Stimulated activated CD8-positive, alpha-beta memory T cell treated with anti-CD3 and anti-CD28 coated beads, Interleukin-7, amount 100 ng/mL, for 4 hours (primary cell): ENCODE data around the gene RBMS3.

Experiments
- DNase-seq, 2 donors: peaks; one replicate each; pipeline ENCODE4 v3.0.0-alpha.2; 2020; ENCODE audit warnings: low read depth in 2 of 2

RBMS3 gene

DNA sequence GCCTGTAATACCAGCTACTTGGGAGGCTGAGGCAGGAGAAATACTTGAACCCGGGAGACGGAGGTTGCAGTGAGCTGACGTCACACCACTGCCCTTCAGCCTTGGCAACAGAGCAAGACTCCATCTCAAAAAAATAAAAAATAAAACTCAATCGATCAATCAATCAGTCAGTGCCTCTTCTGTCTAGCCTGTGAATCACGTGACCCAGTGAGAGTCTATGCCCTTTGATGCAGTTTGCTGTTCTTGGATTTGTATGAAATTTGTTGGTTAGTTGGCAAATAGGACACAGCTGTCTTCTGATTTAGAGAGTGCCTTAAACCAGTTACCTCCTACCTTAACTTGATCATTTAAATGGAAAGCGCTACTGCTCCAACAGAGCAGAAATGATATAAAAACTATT, 3.6 kb upstream of the RBMS3 start:
- no peak for DNase-seq

DNA sequence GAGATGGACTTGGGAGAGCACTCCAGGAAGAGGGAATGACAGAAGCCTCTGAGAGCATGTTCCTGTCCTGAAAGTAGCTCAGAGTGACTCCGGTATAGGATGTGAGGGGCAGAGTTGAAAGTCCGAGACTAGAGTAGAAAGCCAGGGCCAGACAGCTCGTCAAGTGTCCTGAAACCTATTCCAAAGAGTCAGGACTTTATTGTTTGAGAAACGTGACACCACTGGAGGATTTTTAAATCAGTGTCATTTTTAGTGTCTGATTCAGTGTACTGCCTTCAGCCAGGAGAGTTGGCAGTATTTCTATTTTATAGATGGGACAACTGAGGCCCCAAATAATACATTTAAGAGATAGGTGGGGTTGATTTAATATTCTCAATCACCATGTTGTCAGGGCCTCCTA, 1.6 kb upstream of the RBMS3 start:
- no peak for DNase-seq

DNA sequence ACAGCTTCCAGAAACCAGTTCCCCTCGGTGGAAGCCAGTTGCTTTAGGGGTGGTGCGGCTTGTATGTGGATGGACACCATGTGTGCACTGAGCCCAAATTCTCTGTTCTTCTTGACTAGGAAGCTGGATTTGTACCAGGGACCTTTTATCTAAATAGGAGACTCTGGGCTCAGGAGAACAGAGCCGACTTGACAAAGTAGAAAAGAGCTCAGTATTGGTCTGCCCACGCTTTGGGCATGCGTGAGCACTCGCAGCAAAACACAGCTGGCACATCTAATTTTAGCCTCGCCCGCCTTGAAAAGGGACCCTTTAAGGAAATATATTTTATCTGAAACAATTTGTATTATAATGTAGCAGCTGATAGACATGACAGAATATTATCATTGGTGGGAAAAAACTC, 1.1 kb upstream of the RBMS3 start:
- no peak for DNase-seq

DNA sequence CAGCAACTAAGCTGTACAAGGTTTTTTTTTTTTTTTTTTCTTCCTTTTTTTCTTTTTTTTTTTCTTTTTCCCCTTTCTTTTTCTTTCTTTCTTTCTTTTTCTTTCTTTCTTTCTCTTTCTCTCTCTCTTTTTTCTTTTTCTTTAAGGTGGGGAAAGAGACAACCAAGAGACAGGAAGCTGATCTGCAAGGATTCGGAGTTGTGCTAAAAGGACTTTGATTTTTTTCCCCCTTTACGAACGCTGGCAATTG, 148 bp downstream of the RBMS3 start:
- no peak for DNase-seq

DNA sequence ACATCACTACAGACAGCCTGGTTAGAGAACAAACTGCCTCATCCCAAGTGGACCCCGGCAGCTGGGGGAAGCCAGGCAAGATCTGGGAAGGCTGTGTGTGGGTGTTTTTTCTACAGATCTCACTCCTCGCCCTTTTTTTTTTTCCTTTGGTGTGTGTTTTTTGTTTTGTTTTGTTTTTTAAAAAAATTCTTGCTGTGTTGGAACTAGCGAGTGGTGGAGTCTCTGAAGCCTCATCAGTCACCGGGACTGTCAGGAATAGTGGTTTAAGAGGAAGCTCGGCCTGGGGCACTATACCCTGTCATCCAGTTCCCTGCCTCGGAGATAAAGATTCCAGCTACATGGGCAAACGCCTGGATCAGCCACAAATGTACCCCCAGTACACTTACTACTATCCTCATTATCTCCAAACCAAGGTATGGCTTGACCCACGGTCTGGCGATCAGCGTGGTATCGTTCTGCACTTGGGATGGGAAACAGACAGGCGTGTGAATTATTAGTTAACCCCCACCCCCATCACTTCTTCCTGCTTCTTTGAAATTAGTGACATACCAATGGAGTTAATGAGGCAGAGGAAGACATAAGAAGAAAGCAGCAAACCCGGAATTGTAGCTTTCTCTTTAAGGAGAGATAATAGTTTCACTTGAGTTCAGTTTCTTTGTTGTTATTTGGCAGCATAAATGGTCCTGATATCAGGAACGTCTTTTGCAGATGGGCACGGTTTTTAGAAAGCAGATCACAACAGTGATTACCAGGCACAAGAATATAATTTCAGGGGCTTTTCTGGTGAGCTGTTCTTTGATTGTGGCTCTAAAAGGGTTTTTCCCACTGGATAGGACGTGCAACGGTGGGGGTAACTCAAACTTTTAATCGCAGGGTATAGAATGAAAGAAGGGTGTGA, 722 bp downstream of the RBMS3 start:
- no peak for DNase-seq

DNA sequence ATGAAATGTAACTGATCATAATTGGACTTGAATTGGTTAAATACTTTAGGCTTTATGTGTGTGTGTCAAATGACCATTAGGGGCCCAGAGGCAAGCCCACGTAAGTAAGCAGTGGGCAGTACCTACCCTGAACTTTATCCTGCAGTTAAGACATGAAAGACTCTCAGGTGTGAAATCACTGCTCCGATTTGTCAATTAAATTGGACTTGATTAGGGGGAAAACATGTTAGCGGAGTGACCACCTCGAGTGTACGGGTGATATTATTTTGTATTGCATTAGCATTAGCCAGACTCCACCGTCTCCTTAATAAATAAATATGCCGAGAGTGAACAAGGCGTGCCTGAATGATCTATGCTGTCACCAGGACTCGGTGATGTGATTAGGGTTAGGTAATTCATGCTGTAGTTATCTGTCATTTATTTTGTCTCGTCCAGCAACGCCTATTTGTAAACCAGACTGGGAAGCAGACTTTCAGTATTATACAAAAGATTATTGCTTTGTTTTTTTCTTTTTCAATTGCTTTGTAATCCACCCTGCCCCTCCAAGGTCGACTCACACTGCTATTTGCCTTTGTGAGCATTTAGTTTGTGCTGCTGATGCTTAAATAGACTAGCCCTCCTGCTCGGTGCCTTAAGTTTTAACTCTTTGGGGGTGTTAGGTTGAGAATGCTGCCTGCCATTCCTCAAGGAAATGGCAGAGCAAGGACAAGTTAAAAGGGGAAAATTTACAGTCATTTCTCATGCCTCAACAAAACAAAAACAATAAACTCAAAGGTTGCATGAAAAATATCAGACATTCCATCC, 1.8 kb downstream of the RBMS3 start:
- no peak for DNase-seq

DNA sequence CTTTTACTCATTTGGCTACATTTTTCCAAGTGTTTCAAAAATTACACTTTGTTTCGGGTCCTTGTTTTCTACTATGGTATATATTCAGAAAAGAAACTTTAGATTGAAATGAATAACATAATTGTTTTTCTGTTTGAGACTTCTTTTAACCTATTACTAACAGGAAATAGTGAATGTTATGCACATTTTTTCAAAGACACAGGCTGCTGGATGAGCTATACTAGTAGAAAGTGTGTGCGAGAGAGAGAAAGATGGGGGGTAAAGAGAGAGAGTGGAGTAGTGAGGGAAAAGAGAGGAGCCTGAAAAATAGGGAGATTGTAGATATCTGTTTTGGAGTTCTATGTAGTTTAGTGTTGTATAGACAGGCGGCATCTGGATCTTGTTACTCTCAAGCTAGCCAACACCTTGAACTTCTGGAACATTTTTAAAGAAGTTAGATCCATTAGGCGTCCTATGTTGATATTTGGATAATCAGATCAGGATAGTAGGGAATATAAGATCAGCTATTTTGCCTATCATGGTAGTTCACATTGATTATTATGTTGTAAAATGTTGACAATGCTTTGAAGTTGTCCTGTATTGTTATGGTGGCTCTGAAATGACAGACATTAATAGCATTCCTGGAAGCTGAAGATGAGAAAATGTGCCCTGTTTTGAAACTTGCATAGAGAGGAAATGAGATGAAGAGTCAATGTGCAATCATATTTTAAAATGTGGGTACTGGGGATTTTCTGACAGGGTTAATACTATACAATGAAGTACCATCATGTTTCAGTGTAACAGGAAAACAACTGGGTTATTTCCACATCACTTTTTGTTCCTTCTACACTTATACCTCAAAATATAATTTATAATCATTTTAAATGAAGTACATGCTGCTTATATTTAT, 2.6 kb downstream of the RBMS3 start:
- no peak for DNase-seq

DNA sequence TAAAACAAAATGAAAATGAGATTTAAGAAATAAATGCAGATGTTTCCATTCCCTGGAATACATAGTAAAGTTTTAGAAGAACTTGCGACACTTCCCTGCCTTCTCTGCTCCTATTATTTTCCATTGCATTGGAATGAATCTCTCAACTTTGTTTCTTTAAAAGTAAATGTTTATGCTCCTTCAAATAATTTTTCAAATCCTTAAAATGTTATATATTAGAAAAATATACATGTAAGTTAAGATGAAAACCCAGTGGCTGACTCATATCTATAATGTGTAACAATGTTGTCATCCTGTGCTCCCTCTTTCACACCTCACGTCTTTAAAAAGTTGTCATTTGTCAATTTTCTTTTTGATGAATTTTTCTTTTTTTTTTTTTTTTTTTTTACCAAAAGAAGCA, 3.6 kb downstream of the RBMS3 start:
- DNase-seq = no peak

DNA sequence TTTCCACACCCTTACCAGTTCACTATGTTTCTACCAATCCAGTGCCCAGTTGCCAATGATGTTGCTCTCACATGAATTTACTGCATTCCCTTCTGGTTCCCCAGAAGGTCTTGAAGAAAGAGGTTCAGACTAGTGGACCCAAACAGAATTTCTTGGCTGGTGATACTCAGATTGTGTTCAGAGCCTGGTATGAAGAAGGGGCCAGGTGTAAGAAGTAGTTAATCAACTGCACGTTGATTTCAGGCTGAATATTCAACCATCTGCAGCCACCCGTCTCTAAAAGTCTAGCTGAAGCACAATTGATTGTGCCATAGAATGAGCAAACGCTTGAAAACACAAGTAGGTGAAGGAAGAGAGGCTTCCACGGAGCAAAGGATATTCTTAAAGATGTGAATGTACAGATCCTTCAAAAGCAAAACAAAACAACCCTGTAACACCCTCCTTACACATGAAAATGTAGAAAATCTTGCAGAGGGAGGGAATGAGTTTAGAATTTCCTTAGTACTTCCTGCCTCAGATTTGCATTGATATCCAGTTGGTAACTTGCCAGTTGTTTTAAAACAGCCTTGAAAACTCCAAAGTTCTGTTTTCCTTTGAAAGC, 4.7 kb downstream of the RBMS3 start:
- no peak for DNase-seq

DNA sequence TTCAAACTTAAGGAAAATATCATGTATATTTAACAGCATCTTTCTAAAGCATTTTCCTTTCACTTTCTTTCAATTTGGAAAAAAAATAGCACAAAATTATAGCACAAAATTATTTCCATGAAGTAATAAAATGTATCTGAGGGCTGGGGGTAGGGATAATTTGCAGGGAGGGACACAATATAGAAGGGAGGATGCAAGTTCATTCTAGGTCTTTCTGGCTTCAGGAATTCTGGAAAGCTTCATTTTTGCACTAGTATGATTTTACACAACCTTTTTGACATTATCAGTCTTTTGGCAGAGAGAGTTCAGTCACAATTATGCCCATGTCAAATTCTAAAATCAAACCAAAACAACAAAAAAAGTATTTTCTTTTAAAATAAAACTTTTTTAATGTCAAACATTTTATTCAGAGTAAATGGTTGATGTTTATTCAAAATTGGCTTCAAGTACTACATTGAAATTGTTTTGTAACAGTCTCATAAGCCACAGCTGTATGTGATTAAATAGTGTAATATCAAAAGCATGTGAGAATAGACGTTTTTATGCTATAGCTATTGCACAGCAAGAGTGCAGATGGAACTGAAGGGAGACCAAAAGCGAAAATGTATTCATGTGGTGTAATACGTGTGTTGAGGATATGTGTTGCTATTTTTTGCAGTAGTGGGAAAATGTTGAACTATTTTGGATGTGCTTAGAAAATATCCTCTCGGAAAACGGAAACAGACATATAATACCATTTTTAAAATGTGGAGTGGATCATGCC, 5.8 kb downstream of the RBMS3 start:
- no peak for DNase-seq

DNA sequence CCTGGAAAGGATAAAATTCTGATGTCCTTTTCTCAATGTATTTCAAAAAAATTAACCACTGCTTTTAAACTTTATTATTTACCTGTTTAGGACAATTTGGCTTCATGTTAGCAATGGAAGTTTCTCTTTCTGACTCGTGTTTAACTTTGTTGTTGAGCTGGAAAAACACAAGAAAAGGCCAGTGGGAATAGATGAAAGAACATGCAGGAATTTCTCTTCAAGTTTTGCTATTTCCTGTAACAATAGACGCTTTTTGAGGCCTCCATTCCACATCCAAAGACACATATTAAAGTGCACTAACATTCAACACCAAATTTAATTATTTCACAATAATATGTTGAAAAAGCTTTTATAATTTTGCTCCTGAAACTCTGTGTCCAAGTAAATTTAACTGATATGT, 9.7 kb downstream of the RBMS3 start:
- no peak for DNase-seq

DNA sequence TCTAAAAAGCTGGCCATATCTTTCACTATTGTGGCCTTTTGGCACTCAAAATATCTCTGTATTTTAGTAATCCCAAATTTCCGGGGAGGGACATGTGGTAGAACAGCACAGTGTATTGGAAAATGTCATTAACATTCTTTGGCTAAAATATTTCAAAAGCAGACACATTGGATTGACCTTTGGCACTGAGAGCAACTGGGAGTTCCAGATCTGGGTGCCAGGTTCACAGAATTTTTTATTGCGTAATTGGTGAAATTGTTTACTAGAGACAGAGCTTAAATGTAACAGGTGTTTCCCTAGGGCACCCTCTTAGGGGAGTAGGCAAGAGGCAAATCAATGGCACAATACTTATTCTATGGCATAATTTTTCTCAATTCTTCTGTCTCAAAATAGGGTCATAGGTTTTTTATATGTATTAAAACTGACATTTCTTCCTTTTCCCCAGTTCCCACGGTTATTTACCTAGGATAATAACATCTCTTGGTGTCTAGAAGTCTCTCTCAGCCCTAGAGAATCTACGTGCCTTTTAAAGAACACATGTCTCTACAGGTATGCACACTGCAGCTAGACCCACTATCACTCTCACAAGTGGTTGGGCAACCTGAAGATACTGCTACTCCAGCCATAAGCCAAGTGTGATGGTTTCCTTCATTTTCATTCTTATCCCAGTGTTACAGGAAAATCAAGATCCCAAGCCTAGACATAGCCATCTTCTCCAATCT, 10.6 kb downstream of the RBMS3 start:
- no peak for DNase-seq

DNA sequence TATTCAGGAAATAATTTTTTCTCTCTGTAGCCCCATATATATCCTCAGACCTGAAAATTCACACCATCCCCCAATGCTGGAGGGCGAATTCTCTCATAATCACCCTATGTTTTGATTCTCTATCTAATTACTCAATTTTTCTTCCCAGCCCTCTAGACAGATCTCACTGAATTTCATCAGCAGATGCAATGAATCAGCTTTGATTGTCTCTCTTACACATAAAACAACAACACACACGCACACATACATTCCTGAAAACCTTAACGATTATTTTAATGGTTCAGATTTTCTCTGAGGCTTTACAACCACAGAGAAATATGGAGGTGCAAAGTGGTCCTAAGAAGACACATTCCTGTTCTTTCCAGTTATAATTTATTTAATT, 11.1 kb downstream of the RBMS3 start:
- DNase-seq = no peak

DNA sequence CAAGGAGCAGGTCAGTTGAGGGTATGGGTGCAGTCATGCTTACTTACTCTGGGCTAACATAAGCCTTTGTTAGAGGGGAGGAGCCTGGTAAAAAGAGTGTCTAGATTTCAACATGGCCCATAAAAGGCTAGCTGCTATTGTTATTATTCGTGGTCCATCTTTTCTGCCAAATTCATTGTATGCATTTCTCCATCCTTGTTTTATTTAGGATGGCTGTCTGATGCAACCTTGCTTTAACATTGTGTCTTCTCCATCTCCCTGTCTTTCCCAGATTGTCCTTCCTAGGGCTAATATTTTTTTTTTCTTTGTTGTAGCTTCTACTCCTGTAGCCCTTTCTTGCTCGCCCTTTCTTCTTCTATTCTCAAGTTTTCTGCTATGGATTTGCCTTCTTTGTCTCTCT, 12.6 kb downstream of the RBMS3 start:
- DNase-seq = no peak

DNA sequence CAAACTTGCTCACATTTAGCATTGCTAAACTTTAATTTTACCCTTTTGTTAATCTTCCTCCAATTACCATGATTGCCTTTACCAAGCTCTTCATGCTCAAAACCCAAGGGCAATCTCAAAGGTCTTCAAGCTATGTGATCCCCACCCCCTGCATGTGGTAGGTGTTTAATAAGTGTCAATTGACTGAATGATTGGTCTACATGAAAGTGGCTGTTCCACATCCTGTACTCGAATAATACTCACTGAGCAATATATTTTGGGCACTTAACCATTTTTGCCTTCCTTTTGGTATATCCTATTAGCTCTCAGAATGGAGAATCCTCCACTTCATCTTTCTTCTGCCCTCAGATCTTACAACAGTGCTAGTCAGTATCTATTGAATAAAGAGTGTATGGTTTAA, 17.1 kb downstream of the RBMS3 start:
- no peak for DNase-seq

DNA sequence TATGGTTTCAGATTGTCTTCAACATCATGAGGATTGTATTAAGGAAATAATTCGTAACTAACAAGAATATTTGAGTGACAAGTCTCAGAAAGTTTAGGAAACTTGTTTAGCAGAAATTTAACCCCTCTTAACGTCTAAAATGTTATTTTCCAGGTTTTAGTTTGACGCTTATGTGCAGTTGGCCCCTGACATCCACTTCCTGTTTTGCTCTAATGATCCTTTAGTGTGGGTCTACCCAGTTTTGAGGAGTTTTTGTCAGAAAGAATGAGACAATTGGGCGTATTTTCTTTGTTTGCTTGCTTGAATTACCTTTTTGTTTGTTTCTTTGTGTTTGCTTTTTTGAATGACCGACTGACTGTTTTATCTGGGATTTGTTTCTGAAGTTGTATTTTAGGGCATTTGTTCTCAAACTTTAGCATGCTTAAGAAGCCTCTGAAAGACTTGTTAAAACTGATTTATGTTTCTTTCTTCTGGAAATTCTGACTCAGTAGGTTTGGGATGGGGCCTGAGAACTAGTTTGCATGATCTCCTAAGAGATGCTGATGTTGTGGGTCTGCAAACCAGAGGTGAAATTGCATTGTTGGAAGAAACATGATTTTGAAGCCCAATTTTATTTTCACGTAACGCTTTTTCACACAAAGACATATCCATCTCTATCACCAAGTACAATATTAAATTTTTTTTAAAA, 20.6 kb downstream of the RBMS3 start:
- no peak for DNase-seq

DNA sequence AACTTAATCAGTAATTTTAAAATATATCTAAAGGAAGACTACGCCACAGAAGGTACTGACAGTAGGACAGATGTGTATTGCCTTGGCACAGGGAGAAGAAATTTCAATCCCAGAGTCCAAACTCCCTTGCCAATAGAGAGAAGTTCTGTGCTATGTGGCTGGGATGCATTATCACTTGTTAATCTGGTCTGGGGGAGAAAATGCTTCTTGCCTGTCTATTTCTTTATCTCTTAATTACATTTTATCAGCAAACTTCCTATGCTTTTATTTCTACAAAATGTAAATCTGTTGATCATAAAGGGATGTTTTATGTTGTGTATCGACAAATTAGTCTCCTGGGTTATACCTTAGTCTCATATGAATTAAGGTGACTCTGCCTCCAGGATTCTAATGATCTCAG, 21.7 kb downstream of the RBMS3 start:
- DNase-seq = no peak

DNA sequence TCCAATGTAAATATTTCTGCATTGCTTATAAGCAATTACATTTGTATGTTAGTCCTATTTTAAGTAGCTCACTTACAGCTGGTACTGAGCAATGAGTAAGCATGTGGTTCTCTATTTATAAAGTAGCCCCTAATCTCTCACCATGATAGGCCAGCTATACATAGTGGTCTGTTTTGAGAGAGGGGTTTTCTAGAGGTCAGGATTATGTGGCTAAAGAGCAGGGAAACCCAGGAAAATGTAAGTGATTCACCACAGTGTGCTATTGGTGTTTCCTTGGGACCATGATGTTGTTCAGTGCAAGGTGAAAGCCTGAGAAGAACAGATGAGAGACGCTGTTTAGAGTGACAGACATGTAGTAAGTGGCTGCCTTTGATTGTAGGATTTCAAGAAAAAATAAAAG, 26.4 kb downstream of the RBMS3 start:
- DNase-seq = no peak

DNA sequence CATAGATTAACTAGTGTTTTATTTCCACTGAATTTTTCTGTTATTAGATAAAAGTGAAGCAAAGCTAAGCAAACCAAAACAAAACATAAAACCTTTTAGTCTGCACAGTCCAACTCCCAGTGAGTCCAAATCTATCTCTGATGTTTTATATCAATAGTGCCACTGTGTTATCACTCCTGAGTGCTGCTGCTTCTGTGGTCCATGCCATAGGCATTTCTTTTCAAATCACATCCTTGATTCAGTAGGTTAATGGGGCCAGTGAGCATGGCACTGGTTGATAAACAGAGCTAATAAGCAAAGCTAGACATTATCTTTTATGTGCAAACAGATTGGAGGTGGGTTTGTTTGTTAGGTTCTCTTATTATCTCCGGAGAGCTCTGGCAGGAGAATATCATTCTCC, 30.0 kb downstream of the RBMS3 start:
- no peak for DNase-seq

DNA sequence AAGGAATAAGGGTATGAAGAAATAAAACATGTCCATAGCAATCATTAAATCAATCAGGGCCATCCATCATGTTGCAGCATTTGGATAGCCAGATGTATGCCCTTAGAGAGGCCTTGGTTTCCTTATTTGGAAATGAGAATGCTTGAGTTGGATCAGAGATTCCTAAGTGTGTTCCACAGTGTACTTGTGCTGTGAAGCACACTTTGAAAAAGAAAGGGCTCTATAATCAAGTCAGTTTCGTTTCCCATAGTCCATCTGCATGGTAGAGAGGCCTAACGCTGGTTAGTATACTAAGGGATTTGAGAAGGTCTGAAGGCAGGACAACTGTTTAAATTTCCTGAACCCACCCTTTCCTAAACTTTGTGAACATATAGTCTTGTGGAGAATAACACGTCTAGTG, 30.9 kb downstream of the RBMS3 start:
- no peak for DNase-seq
